K562 (cell line): ENCODE measurements around the gene VWF. TPM values are rescaled to one million over a fixed set of nuclear protein-coding genes. Genes with fewer than 3 reads are reported as not detected.

Source experiments
- ATAC-seq: fragments of 200-7000 bp; cut with Tn5 transposase; 3 replicates; pipeline ENCODE4 v1.9.1; 2020; ENCODE audit warnings: moderate library complexity
- BruUV-seq: library from RNA; stranded (reverse); fragments of 400-500 nt; replicated peaks from 2 replicates; lab custom pipeline; 2021; lab: Mats Ljungman, UMichigan
- CTCF ChIA-PET: fragments of 300-600 bp; formaldehyde crosslinking; extraction: SDS; loops from one replicate; lab custom pipeline; 2021; ENCODE audit warnings: low intra/inter-chr PET ratio; lab: Yijun Ruan, JAX
- POLR2A ChIA-PET: fragments of 300-600, 350-650 bp; sonication (Branson Sonifier 250); formaldehyde crosslinking; extraction: SDS; loops from one replicate; lab custom pipeline; 2021; ENCODE audit warnings: antibody characterized with exemption, inconsistent platforms; lab: Yijun Ruan, JAX
- DNase-seq, 4 experiments: peaks; one replicate each; pipeline versions ENCODE4 v3.0.0 to v3.0.0-alpha.2; 2011 to 2018; ENCODE audit warnings: low spot score in 3 of 4, mixed read lengths in 3 of 4; ENCODE audit errors: extremely low read depth in 1 of 4
- FAIRE-seq: peaks from 2 replicates; lab custom pipeline; 2011; peaks lifted over from hg19 to GRCh38; lab: Jason Lieb, UNC
- H2AFZ ChIP-seq: 2 replicates; pipeline ENCODE4 v1.6.0; 2011; ENCODE audit warnings: low read depth, low read length, control low read depth, inconsistent platforms
- H3K27ac ChIP-seq: fragments of 200-600 bp; 3 replicates; pipeline ENCODE4 v1.8.0; 2011; ENCODE audit warnings: low read depth, mild to moderate bottlenecking, control low read depth, inconsistent platforms, low read length, moderate library complexity, mixed read lengths; ENCODE audit errors: extremely low read depth
- H3K27me3 ChIP-seq, 2 experiments: fragments of 300-600 bp in 1 of 2; 2 replicates in 1 of 2; 3 replicates in 1 of 2; pipeline versions ENCODE4 v1.6.0 to v1.8.0; 2011; ENCODE audit warnings: inconsistent platforms in 2 of 2, low read length in 2 of 2, mild to moderate bottlenecking in 1 of 2, mixed read lengths in 1 of 2, moderate library complexity in 1 of 2; ENCODE audit not compliant: control insufficient read depth in 2 of 2, insufficient read depth in 2 of 2
- H3K36me3 ChIP-seq: fragments of 300-600 bp; 3 replicates; pipeline ENCODE4 v1.8.0; 2011; ENCODE audit warnings: mild to moderate bottlenecking, low read length, inconsistent platforms; ENCODE audit not compliant: control insufficient read depth, insufficient read depth
- H3K4me1 ChIP-seq, 2 experiments: fragments of 200-600 bp in 1 of 2; replicated peaks in 1 of 2; 2 replicates in 1 of 2; 3 replicates in 1 of 2; pipeline versions ENCODE4 v1.5.1 to v1.8.0; 2011; ENCODE audit warnings: inconsistent platforms in 2 of 2, low read length in 2 of 2, mild to moderate bottlenecking in 1 of 2, mixed read lengths in 1 of 2, moderate library complexity in 1 of 2; ENCODE audit not compliant: control insufficient read depth in 2 of 2, insufficient read depth in 2 of 2
- H3K4me2 ChIP-seq: 2 replicates; pipeline ENCODE4 v1.6.1; 2011; ENCODE audit warnings: low read length, control low read depth, inconsistent platforms, mixed read lengths; ENCODE audit not compliant: insufficient read depth
- H3K4me3 ChIP-seq: fragments of 200-600 bp; sonication (generic), shearing (Covaris generic); 2 replicates; pipeline ENCODE4 v1.5.1; 2016; ENCODE audit warnings: control low read depth, inconsistent platforms
- H3K79me2 ChIP-seq: fragments of 200-600 bp; 3 replicates; pipeline ENCODE4 v1.8.0; 2011; ENCODE audit warnings: low read length, inconsistent platforms; ENCODE audit not compliant: control insufficient read depth, insufficient read depth
- H3K9ac ChIP-seq, 2 experiments: 2 replicates each; pipeline versions ENCODE4 v1.6.0 to v1.6.1; 2011; ENCODE audit warnings: low read depth in 2 of 2, low read length in 2 of 2, control low read depth in 1 of 2, inconsistent platforms in 1 of 2, mild to moderate bottlenecking in 1 of 2, mixed read lengths in 1 of 2; ENCODE audit not compliant: insufficient read depth in 1 of 2
- H3K9me1 ChIP-seq: one replicate; pipeline ENCODE4 v1.6.0; 2011; ENCODE audit warnings: inconsistent platforms, mild to moderate bottlenecking, low read length, moderate library complexity; ENCODE audit not compliant: control insufficient read depth, insufficient read depth
- H3K9me3 ChIP-seq: replicated peaks from 2 replicates; pipeline ENCODE4 v1.5.1; 2011; ENCODE audit warnings: low read depth, low read length, inconsistent platforms; ENCODE audit not compliant: control insufficient read depth, insufficient read depth
- H4K20me1 ChIP-seq: replicated peaks from 2 replicates; pipeline ENCODE4 v1.6.1; 2011; ENCODE audit warnings: low read length, inconsistent platforms, mixed read lengths; ENCODE audit not compliant: control insufficient read depth, insufficient read depth
- ATF2 ChIP-seq: sonication (generic); formaldehyde crosslinking; IDR thresholded peaks from 2 replicates; pipeline ENCODE4 v1.8.1; 2022; ENCODE audit warnings: missing genetic modification reagents
- CGGBP1 ChIP-seq: fragments of 250-450 bp; sonication (Bioruptor Pico); IDR thresholded peaks from 2 replicates; pipeline ENCODE4 v1.9.0; 2021; ENCODE audit warnings: mild to moderate bottlenecking
- CTCF ChIP-seq, 3 experiments: IDR thresholded peaks in 2 of 3; conservative IDR thresholded peaks in 1 of 3; 2 replicates each; pipeline ENCODE4 v1.5.1; 2011 to 2012; ENCODE audit warnings: low read length in 3 of 3, mild to moderate bottlenecking in 3 of 3, control low read depth in 2 of 3, improper control_type of control experiment in 1 of 3, inconsistent platforms in 1 of 3, low read depth in 1 of 3, mixed read lengths in 1 of 3, moderate library complexity in 1 of 3; ENCODE audit not compliant: insufficient read depth in 2 of 3
- FOS ChIP-seq: IDR thresholded peaks from 3 replicates; pipeline ENCODE4 v1.6.1; 2011; ENCODE audit not compliant: insufficient read length; ENCODE audit errors: extremely low read depth
- FOXJ3 ChIP-seq: sonication (generic); formaldehyde crosslinking; IDR thresholded peaks from 2 replicates; pipeline ENCODE4 v1.4.0; 2020; ENCODE audit warnings: mild to moderate bottlenecking, missing genetic modification reagents
- HES1 ChIP-seq: fragments of 450-650 bp; IDR thresholded peaks from 2 replicates; pipeline ENCODE4 v1.6.1; 2016; ENCODE audit warnings: low read depth, mild to moderate bottlenecking, moderate library complexity
- HIVEP1 ChIP-seq: fragments of 250-450 bp; sonication (Bioruptor Pico); IDR thresholded peaks from 2 replicates; pipeline ENCODE4 v1.4.0; 2020; ENCODE audit warnings: mild to moderate bottlenecking
- KLF10 ChIP-seq: fragments of 250-450 bp; sonication (Bioruptor Pico); IDR thresholded peaks from 2 replicates; pipeline ENCODE4 v1.6.1; 2021; ENCODE audit warnings: matching md5 sums
- POLR2G ChIP-seq: fragments of 200-400 bp; formaldehyde crosslinking; IDR thresholded peaks from 2 replicates; pipeline ENCODE4 v1.6.1; 2017; ENCODE audit warnings: low read depth, mild to moderate bottlenecking, antibody characterized with exemption, low read length, moderate library complexity
- SNAPC5 ChIP-seq: fragments of 250-450 bp; sonication (Bioruptor Pico); IDR thresholded peaks from 2 replicates; pipeline ENCODE4 v1.8.0; 2021; ENCODE audit warnings: moderate library complexity, mild to moderate bottlenecking, inconsistent platforms
- SP2 ChIP-seq: IDR thresholded peaks from 2 replicates; pipeline ENCODE4 v1.6.1; 2011; ENCODE audit warnings: mild to moderate bottlenecking, low read depth, low read length, moderate library complexity; ENCODE audit not compliant: poor library complexity, severe bottlenecking; ENCODE audit errors: extremely low read depth
- ZNF239 ChIP-seq: fragments of 250-450 bp; sonication (Bioruptor Pico); IDR thresholded peaks from 2 replicates; pipeline ENCODE4 v1.4.0; 2020; ENCODE audit warnings: mild to moderate bottlenecking
- ZNF695 ChIP-seq: fragments of 450-650 bp; formaldehyde crosslinking; IDR thresholded peaks from 2 replicates; pipeline ENCODE4 v1.4.0; 2020; ENCODE audit warnings: mild to moderate bottlenecking, moderate library complexity
- ZNF717 ChIP-seq: fragments of 250-450 bp; sonication (Bioruptor Pico); IDR thresholded peaks from 2 replicates; pipeline ENCODE4 v1.5.0; 2021
- ZNF778 ChIP-seq: fragments of 450-650 bp; formaldehyde crosslinking; IDR thresholded peaks from 2 replicates; pipeline ENCODE4 v1.4.0; 2020; ENCODE audit warnings: mild to moderate bottlenecking, moderate library complexity
- WGBS: fragments of 100-300 bp; shearing (Covaris generic); methylation state at CpG from one replicate; pipeline ENCODE4 v1.1.6; 2016; ENCODE audit warnings: low coverage, mixed read lengths; ENCODE audit not compliant: insufficient coverage; ENCODE audit errors: missing lambda C conversion rate; 5-methylcytosine and 5-hydroxymethylcytosine counted together
- in situ Hi-C: fragments of 300-500 bp; cut with MboI; formaldehyde crosslinking; loops from 4 replicates; pipeline ENCODE4 v1.15.0; 2018; ENCODE audit warnings: inconsistent platforms, mixed read lengths
- intact Hi-C: fragments of 100-400 bp; cut with micrococcal nuclease; formaldehyde crosslinking; loops from 2 replicates; pipeline ENCODE4 v1.14.2; 2022
- polyA plus RNA-seq, 8 experiments: library from polyadenylated mRNA; depleted of rRNA in 4 of 8; stranded (reverse) in 5 of 8; unstranded in 3 of 8; fragments of >200 nt; fragmentation: Nextera tagmentation in 2 of 8; fragmentation: Illumina TruSeq in 1 of 8; extraction: Ambion mirVana in 2 of 8; extraction: Trizol in 1 of 8; gene quantifications; 2 replicates each; pipeline versions ENCODE4 v1.2.1 to v1.2.3, GENCODE V29; 2011 to 2014; ENCODE audit warnings: inconsistent platforms in 1 of 8, missing spikeins in 1 of 8
- total RNA-seq, 7 experiments: library from RNA; depleted of rRNA in 6 of 7; stranded (reverse); fragments of >200 nt in 6 of 7; fragmentation: Illumina TruSeq in 2 of 7; extraction: Trizol in 2 of 7; gene quantifications; 2 replicates each; pipeline versions ENCODE4 v1.2.1 to v1.2.3, GENCODE V29; 2011 to 2021; ENCODE audit warnings: low replicate concordance in 1 of 7

Gene VWF
- total and polyA plus RNA-seq, 9 of the 15 experiments (the other 6 are each of a cell fraction or from before 2014, with no cell fraction given), result 0.53 TPM; not detected in 8

GRCh38 chr12:5925646-5926045, 198.8 kb downstream of the VWF start:
- WGBS, result 0% methylated on average over 9 of the region's 9 CpGs
- Histone ChIP-seq H3K4me3 (no peak overlapping the region), H3K27me3 (peaks cover 0 to 28% of the 10 kb centered on the region in 2 experiments; a peak in 4 of 5 replicates), H3K9ac (no peak overlapping the region), H4K20me1 (peaks cover 4% of the 10 kb centered on the region; the same call in 1 of the 2 replicates), H3K4me2 (no peak overlapping the region), H3K36me3 (no peaks in the 10 kb centered on the region), H3K27ac (no peak overlapping the region), H3K9me3 (no peaks in the 10 kb centered on the region), H3K9me1 (no peaks in the 10 kb centered on the region), H2AFZ (no peak overlapping the region), H3K79me2 (no peaks in the 10 kb centered on the region), H3K4me1 (no peaks in the 10 kb centered on the region)
- TF ChIP-seq ATF2 (CRISPR knock-in tag) (no peak), CTCF (IDR thresholded peaks at IDR 0.05 in 2 of 3, conservative IDR thresholded peaks at IDR 0.05 in 1 of 3; ENCODE audit: insufficient read depth in 2 of 3, low read depth in 1 of 3, low read length in 3 of 3) (no peak), CGGBP1 (CRISPR knock-in tag) (no peak), FOS (no peak), ZNF717 (CRISPR knock-in tag) (no peak), POLR2G (no peak), HIVEP1 (no peak), SP2 (no peak), ZNF778 (CRISPR knock-in tag) (no peak), FOXJ3 (CRISPR knock-in tag) (no peak), ZNF695 (no peak), HES1 (no peak), ZNF239 (no peak), KLF10 (CRISPR knock-in tag) (no peak), SNAPC5 (CRISPR knock-in tag) (no peak)
- POLR2A ChIA-PET, result interaction anchor here (0.6 kb wide), 1 partner anchor 210 kb away, joined by 3 read pairs; no protein-coding TSS in a partner anchor
- no peak for ATAC-seq
- in situ Hi-C loops (no loop called here), intact Hi-C loops (no loop called here)
- no peak for FAIRE-seq
- no peak for DNase-seq
- no TSS peak for BruUV-seq
- CTCF ChIA-PET, result no interaction called here
